Measurements from ENCODE around the gene ANKRD42.
A peak's percentile ranks its signal among the peaks of the same experiment; 100 is the strongest.

The ANKRD42 gene

DNA sequence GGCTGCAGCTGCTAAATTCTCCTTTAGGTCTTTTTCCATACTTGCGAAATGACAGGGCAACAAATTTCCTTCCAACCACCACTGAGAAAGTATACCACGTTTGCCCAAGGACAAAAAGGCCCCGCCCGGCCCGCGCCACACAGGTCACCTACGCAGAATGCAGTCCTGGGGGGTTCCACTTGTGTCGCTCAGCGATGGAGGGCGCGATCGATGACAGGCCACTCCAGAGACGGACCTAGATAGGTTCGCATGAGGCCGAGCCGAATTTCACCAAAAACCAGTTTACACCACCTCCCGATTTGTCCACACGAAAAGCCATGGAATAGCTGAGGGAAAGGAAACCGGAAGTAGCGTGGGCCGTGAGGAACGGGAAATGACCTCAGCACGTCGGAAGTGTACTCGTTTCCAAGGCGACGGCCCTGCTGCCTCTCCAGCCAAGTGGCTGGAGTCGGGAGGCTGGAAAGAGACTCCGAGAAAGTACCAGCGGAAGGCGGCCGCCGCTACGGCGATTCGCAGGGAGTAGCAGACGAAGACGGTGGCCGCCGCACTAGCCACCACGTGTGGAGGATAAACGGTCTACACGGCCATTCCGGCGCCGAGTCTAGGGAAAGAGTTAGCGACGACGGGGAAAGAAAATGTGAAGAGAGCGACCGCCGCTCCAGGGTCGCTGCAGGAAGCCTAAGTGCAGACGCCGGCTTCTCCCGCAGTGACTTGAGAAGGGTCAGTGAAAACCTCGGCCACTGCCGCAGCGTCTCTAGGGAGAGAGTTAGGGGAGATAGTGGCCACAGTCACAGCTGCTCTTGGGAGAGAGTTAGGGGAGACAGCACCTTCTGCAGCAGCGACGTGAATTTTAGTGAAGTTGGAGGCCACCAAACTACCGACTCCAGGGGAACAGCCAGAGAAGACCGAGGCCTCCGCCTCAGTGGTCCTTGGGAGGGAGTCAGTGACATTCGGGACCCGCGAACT lies at the start of gene ANKRD42:
ANKRD42 (plus strand) TSS at position 398 of the 966 bp plus-strand sequence. CDS start 959 bp downstream, outside the sequence.
- peak; percentile 88 for DNase-seq

GRCh38 chr11:83147895-83148294 lies 45.6 kb upstream of the ANKRD42 start:
- DNase-seq = no peak

GRCh38 chr11:83150450-83150849 lies 43.1 kb upstream of the ANKRD42 start:
- no peak for DNase-seq

- DNase-seq = no peak
Measured at GRCh38 chr11:83151274-83151977, 42.1 kb upstream of the ANKRD42 start.

DNA sequence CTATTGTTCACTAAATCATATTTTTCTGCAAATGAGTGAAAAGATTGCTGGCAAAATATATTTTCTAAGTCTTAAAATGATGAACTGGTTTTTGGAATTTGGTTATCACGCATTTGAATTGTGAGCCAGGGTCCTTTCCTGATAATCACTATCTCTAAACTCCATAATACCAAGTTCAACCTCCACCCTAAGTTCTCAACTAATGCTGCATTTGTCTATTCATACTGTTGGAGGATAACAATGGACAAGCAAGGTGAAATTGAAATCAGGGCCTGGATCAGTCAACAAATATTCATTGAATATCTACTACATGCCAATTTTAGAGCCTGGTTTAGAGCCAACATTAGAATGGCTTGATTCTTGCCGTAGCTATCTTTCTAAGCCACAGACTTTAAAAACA lies 41.2 kb upstream of the ANKRD42 start:
- DNase-seq = no peak

- DNase-seq = no peak
Measured at GRCh38 chr11:83153764-83154163, 39.7 kb upstream of the ANKRD42 start.

- peak; percentile 99 for DNase-seq
Measured at GRCh38 chr11:83156144-83156995, 37.1 kb upstream of the ANKRD42 start.

GRCh38 chr11:83156996-83157593 lies 36.4 kb upstream of the ANKRD42 start, which contains the start of gene PCF11:
Gene PCF11, plus strand, starts transcription at chr11:83157131. Its CDS starts 309 bp downstream, at chr11:83157440.
- DNase-seq = no peak

GRCh38 chr11:83157594-83158356 lies 35.7 kb upstream of the ANKRD42 start:
- peak; percentile 57 for DNase-seq

- no peak for DNase-seq
Measured at GRCh38 chr11:83158357-83158786, 35.1 kb upstream of the ANKRD42 start.

- peak; percentile 30 for DNase-seq
Measured at GRCh38 chr11:83158965-83159901, 34.3 kb upstream of the ANKRD42 start.

DNA sequence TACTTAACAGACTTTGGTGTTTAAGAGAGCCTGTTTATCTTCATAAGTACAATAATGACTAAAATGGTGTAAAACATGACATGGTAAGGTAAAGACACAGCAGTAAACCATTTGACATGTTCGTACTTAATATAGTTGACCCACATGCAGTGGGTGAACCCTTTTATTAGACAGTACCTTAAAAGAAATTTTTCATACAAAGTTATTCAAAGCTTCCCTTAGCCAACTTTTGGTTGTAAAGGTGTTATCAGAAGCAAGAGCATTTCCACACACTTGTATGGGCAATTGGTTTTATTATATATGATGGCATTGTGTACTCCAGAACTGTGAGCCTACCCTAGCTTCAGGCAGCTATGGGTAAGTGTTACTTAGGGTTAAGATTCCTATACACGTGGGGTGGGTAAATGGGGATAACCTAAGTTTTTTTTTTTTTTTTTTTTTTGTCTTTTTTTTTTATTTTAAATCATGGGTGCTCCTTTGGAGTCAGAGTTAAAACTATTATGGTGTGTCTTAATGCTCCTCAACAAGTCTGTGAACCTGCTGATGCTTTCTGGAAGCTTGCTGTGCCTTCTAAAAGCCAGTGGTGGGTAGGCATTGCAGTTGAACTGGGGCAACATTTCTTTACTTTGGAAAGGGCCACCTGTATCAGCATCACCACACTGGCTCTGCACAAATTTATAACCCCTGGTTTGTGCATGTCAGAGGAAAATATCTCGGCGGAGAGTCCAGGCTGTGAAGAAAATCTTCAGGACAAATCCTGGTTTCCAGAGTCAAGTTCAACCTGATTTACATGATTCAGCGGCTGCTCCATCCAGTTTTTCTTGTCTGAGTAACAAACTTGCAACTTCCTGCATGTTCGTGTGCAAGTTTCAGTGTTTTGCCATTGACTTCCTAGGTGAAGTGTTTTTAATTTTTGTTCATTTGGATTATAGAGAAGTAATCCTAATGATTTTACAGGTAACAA lies 33.3 kb upstream of the ANKRD42 start:
- DNase-seq = peak; percentile 33

- no peak for DNase-seq
Measured at GRCh38 chr11:83161610-83162199, 31.8 kb upstream of the ANKRD42 start.

DNA sequence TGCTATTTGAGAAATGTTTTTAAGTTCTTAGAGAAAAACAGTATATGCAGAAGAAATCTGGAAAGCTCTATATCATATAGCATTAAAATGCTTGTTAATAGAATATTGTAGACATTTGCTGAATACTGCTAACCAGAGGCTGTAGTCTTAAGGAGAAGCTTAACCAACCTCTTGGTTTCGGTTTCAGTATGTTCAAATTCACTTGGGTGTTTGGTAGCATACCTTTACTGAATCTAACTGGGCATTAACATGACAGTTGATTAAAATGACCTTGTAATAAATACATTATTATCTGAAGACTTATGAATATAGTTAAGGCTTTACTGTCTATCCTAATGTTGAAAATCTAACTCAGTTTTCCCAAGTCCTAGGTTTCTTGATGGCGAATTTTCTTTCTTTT lies 31.1 kb upstream of the ANKRD42 start:
- DNase-seq = peak; percentile 48

- no peak for DNase-seq
Measured at GRCh38 chr11:83166193-83166866, 27.2 kb upstream of the ANKRD42 start.

- no peak for DNase-seq
Measured at GRCh38 chr11:83168756-83169155, 24.8 kb upstream of the ANKRD42 start.

DNA sequence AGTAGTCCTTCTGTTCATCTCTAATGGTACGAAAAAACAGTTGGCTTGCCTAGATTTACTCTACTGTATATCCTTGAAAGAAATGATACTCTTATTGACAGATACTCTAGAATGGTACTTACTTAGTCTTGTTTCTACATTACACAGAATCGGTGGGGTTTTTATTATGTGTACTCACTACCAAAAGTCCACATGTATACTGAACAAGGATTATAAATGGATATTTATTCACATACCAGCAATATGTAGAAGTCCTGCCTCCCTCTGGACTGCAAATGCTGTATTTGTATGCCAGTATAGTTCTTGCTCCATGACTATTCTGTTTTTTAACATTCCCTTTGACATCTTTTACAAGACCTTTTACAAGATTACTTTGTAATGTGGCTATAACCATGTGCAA lies 22.6 kb upstream of the ANKRD42 start:
- no peak for DNase-seq

- DNase-seq = no peak
Measured at GRCh38 chr11:83172551-83172950, 21.0 kb upstream of the ANKRD42 start.
